ENCODE results near the gene PSIP1. TPM values are rescaled to one million over a fixed set of nuclear protein-coding genes. Genes with fewer than 3 reads are reported as not detected.
"Not testable (repeated sequence)": the region's sequence is repeated elsewhere in the genome, so short reads cannot be mapped to it uniquely, and the experiment has no call there.

PSIP1 gene
- 112 and 118 TPM in 2 replicates for total RNA-seq

- peaks cover 38% of the 10 kb centered on the region for H3K36me3 Mint-ChIP-seq (ENCODE audit: low read depth)
- intact Hi-C loops (cut with micrococcal nuclease): loop anchor here (1.0 to 10.0 kb wide), 7 partner anchors 20 to 212 kb away; partner anchors contain the start of gene SNAPC3
- peaks cover 46% of the 10 kb centered on the region for H3K4me1 Mint-ChIP-seq (ENCODE audit: low read depth)
These were observed at the start of gene PSIP1 for GRCh38 chr9:15510789-15511575. Gene PSIP1, minus strand, starts transcription at chr9:15510970. Its CDS starts 782 bp downstream, at chr9:15510188.

GRCh38 chr9:15553528-15553898, 42.7 kb upstream of the PSIP1 start:
- DNase-seq (ENCODE audit: low spot score): no peak
- H3K27ac Mint-ChIP-seq: no peak overlapping the region

More at GRCh38 chr9:15510789-15511575, at the start of gene PSIP1:
- Mint-ChIP-seq H3K4me3 (ENCODE audit: low read depth) (peak within 1 kb of the TSS; percentile 90), H3K27me3 (ENCODE audit: low read depth) (no peaks in the 10 kb centered on the region), H3K9me3 (no peaks in the 10 kb centered on the region), H3K27ac (peak within 1 kb of the TSS; percentile 98)
- DNase-seq (ENCODE audit: low spot score): peak; percentile 87

GRCh38 chr9:15552636-15553527, 42.1 kb upstream of the PSIP1 start, which contains the start of gene CCDC171:
Gene CCDC171, plus strand, starts transcription at chr9:15553043. Its CDS starts 11,046 bp downstream, at chr9:15564089.
- peak; percentile 84 for DNase-seq (ENCODE audit: low spot score)
- Mint-ChIP-seq H3K27me3 (ENCODE audit: low read depth) (peaks cover 14% of the 10 kb centered on the region), H3K4me1 (ENCODE audit: low read depth) (peaks cover 9% of the 10 kb centered on the region), H3K9me3 (no peaks in the 10 kb centered on the region), H3K4me3 (ENCODE audit: low read depth) (peak within 1 kb of the TSS; percentile 87), H3K36me3 (ENCODE audit: low read depth) (no peaks in the 10 kb centered on the region), H3K27ac (peak within 1 kb of the TSS; percentile 73)
- intact Hi-C loops (cut with micrococcal nuclease): loop anchor here (1.0 to 10.0 kb wide), 5 partner anchors 42 to 1228 kb away; partner anchors contain the start of gene SNAPC3

More at GRCh38 chr9:15553528-15553898, 42.7 kb upstream of the PSIP1 start:
- Mint-ChIP-seq H3K4me1 (ENCODE audit: low read depth) (peaks cover 9% of the 10 kb centered on the region), H3K4me3 (ENCODE audit: low read depth) (peak overlapping the region; percentile 87), H3K9me3 (no peaks in the 10 kb centered on the region), H3K36me3 (ENCODE audit: low read depth) (no peaks in the 10 kb centered on the region), H3K27me3 (ENCODE audit: low read depth) (peaks cover 18% of the 10 kb centered on the region)
- intact Hi-C loops (cut with micrococcal nuclease): loop anchor here (2.0 to 10.0 kb wide), 3 partner anchors 131 to 1229 kb away; partner anchors contain the start of gene SNAPC3

- DNase-seq (ENCODE audit: low spot score): no peak
- H3K36me3 Mint-ChIP-seq (ENCODE audit: low read depth): no peaks in the 10 kb centered on the region
- intact Hi-C loops (cut with micrococcal nuclease): loop anchor here (5.0 to 10.0 kb wide), 2 partner anchors 252 to 1225 kb away; no protein-coding TSS in a partner anchor
- H3K4me1 Mint-ChIP-seq (ENCODE audit: low read depth): peaks cover 9% of the 10 kb centered on the region
- peaks cover 14% of the 10 kb centered on the region for H3K27me3 Mint-ChIP-seq (ENCODE audit: low read depth)
- no peak overlapping the region for H3K4me3 Mint-ChIP-seq (ENCODE audit: low read depth)
- no peaks in the 10 kb centered on the region for H3K9me3 Mint-ChIP-seq
- H3K27ac Mint-ChIP-seq: no peak overlapping the region
These were observed 38.8 kb upstream of the PSIP1 start for GRCh38 chr9:15549611-15550010.

GRCh38 chr9:15543047-15543813, 32.5 kb upstream of the PSIP1 start:
- Mint-ChIP-seq H3K36me3 (ENCODE audit: low read depth) (no peaks in the 10 kb centered on the region), H3K27me3 (ENCODE audit: low read depth) (peaks cover 14% of the 10 kb centered on the region), H3K4me1 (ENCODE audit: low read depth) (no peaks in the 10 kb centered on the region), H3K4me3 (ENCODE audit: low read depth) (no peak overlapping the region), H3K9me3 (no peaks in the 10 kb centered on the region), H3K27ac (no peak overlapping the region)
- intact Hi-C loops (cut with micrococcal nuclease): no loop called here
- DNase-seq (ENCODE audit: low spot score): no peak

- no peaks in the 10 kb centered on the region for H3K36me3 Mint-ChIP-seq (ENCODE audit: low read depth)
- no peak for DNase-seq (ENCODE audit: low spot score)
- H3K4me3 Mint-ChIP-seq (ENCODE audit: low read depth): no peak overlapping the region
- H3K9me3 Mint-ChIP-seq: no peaks in the 10 kb centered on the region
- intact Hi-C loops (cut with micrococcal nuclease): no loop called here
- no peak overlapping the region for H3K27ac Mint-ChIP-seq
- peaks cover 14% of the 10 kb centered on the region for H3K27me3 Mint-ChIP-seq (ENCODE audit: low read depth)
- H3K4me1 Mint-ChIP-seq (ENCODE audit: low read depth): no peaks in the 10 kb centered on the region
These were observed 31.9 kb upstream of the PSIP1 start for GRCh38 chr9:15542624-15543023.

GRCh38 chr9:15541872-15542271, 31.1 kb upstream of the PSIP1 start:
- Mint-ChIP-seq H3K27ac (no peak overlapping the region), H3K4me3 (ENCODE audit: low read depth) (no peak overlapping the region), H3K9me3 (no peaks in the 10 kb centered on the region), H3K4me1 (ENCODE audit: low read depth) (no peaks in the 10 kb centered on the region), H3K27me3 (ENCODE audit: low read depth) (peaks cover 14% of the 10 kb centered on the region), H3K36me3 (ENCODE audit: low read depth) (no peaks in the 10 kb centered on the region)
- intact Hi-C loops (cut with micrococcal nuclease): no loop called here
- no peak for DNase-seq (ENCODE audit: low spot score)

GRCh38 chr9:15531380-15531779, 20.6 kb upstream of the PSIP1 start:
- Mint-ChIP-seq H3K9me3 (no peaks in the 10 kb centered on the region), H3K4me3 (ENCODE audit: low read depth) (no peak overlapping the region), H3K27ac (no peak overlapping the region), H3K27me3 (ENCODE audit: low read depth) (no peaks in the 10 kb centered on the region), H3K36me3 (ENCODE audit: low read depth) (no peaks in the 10 kb centered on the region), H3K4me1 (ENCODE audit: low read depth) (peaks cover 10% of the 10 kb centered on the region)
- intact Hi-C loops (cut with micrococcal nuclease): loop anchor here (2.0 to 5.0 kb wide), 3 partner anchors 21 to 319 kb away; partner anchors contain the start of genes PSIP1 and SNAPC3
- DNase-seq (ENCODE audit: low spot score): no peak

- Mint-ChIP-seq H3K27me3 (ENCODE audit: low read depth) (peaks cover 5% of the 10 kb centered on the region), H3K4me3 (ENCODE audit: low read depth) (no peak overlapping the region), H3K9me3 (no peaks in the 10 kb centered on the region), H3K27ac (no peak overlapping the region), H3K4me1 (ENCODE audit: low read depth) (peaks cover 10% of the 10 kb centered on the region), H3K36me3 (ENCODE audit: low read depth) (no peaks in the 10 kb centered on the region)
- intact Hi-C loops (cut with micrococcal nuclease): loop anchor here (2.0 to 5.0 kb wide), 3 partner anchors 19 to 317 kb away; partner anchors contain the start of genes PSIP1 and SNAPC3
- DNase-seq (ENCODE audit: low spot score): no peak
These were observed 19.0 kb upstream of the PSIP1 start for GRCh38 chr9:15529566-15530324.

- H3K27ac Mint-ChIP-seq; H3K27me3 Mint-ChIP-seq (ENCODE audit: low read depth); H3K36me3 Mint-ChIP-seq (ENCODE audit: low read depth): not testable (repeated sequence)
These were observed 16.3 kb upstream of the PSIP1 start for GRCh38 chr9:15527035-15527434.

GRCh38 chr9:15525958-15526357, 15.2 kb upstream of the PSIP1 start:
- no peak for DNase-seq (ENCODE audit: low spot score)
- Mint-ChIP-seq H3K27ac (no peak overlapping the region), H3K9me3 (no peaks in the 10 kb centered on the region), H3K4me3 (ENCODE audit: low read depth) (no peak overlapping the region), H3K4me1 (ENCODE audit: low read depth) (peaks cover 6% of the 10 kb centered on the region), H3K36me3 (ENCODE audit: low read depth) (no peaks in the 10 kb centered on the region), H3K27me3 (ENCODE audit: low read depth) (peaks cover 9% of the 10 kb centered on the region)
- intact Hi-C loops (cut with micrococcal nuclease): no loop called here

More at GRCh38 chr9:15527035-15527434, 16.3 kb upstream of the PSIP1 start:
- DNase-seq (ENCODE audit: low spot score); H3K4me3 Mint-ChIP-seq (ENCODE audit: low read depth); H3K4me1 Mint-ChIP-seq (ENCODE audit: low read depth); H3K9me3 Mint-ChIP-seq; intact Hi-C loops (cut with micrococcal nuclease): not testable (repeated sequence)

Measured in activated T-helper 2 cell treated with anti-CD3 and anti-CD28 coated beads, Interferon-gamma antibody, Interleukin-2, Interleukin-4, amounts not matched to agents 10 μg/mL and 5 μg/mL and 100 μg/mL, durations not matched to agents 14 hours and 24 hours and 36 hours (primary cell).